Body of pancreas (tissue), 4 donors: Measurements from ENCODE around the gene RAI1. TPM values are rescaled to one million over a fixed set of nuclear protein-coding genes. Genes with fewer than 3 reads are reported as not detected.

Experiments used
- ATAC-seq: fragments of 150-250 bp; one replicate; pipeline ENCODE4 v1.9.1; 2016
- DNase-seq, 4 donors: peaks; one replicate each; pipeline ENCODE4 v3.0.0-alpha.2; 2019
- H3K27ac ChIP-seq, 4 donors: fragments of 200-600 bp; sonication (generic); 1 replicate in 3 of 4; 2 replicates in 1 of 4; pipeline versions ENCODE4 v1.5.1 to v1.6.1; 2016 to 2019; ENCODE audit warnings: mild to moderate bottlenecking in 1 of 4, mixed read lengths in 1 of 4, moderate library complexity in 1 of 4
- H3K27me3 ChIP-seq, 2 donors: fragments of 200-600 bp; sonication (generic); one replicate each; pipeline ENCODE4 v1.6.0; 2016; ENCODE audit warnings: mild to moderate bottlenecking in 1 of 2
- H3K36me3 ChIP-seq, 2 donors: fragments of 200-600 bp; sonication (generic); replicated peaks in 1 of 2; 2 replicates each; pipeline ENCODE4 v1.5.1; 2016; ENCODE audit warnings: low read depth in 2 of 2; ENCODE audit not compliant: insufficient read depth in 1 of 2
- H3K4me1 ChIP-seq: fragments of 200-600 bp; sonication (generic); one replicate; pipeline ENCODE4 v1.6.0; 2016
- H3K4me3 ChIP-seq, 2 donors: fragments of 200-600 bp; sonication (generic); 1 replicate in 1 of 2; 2 replicates in 1 of 2; pipeline ENCODE4 v1.5.1; 2016 to 2019
- H3K9me3 ChIP-seq, 3 donors: fragments of 200-600 bp; sonication (generic); 1 replicate in 2 of 3; 2 replicates in 1 of 3; pipeline ENCODE4 v1.5.1; 2016
- CTCF ChIP-seq, 7 experiments: fragments of 450-650 bp in 4 of 7; fragments of 200-600 bp in 3 of 7; sonication (generic) in 3 of 7; IDR thresholded peaks; one replicate each; pipeline ENCODE4 v1.5.1; 2016 to 2019; ENCODE audit warnings: antibody characterized with exemption in 7 of 7
- POLR2A ChIP-seq, 3 donors: fragments of 450-650 bp; IDR thresholded peaks; one replicate each; pipeline ENCODE4 v1.6.1; 2016; ENCODE audit warnings: antibody characterized with exemption in 3 of 3, mild to moderate bottlenecking in 2 of 3
- WGBS, 2 donors: methylation state at CpG; one replicate each; pipeline ENCODE4 v1.1.5; 2017; 5-methylcytosine and 5-hydroxymethylcytosine counted together
- intact Hi-C: fragments of 100-400 bp; cut with DNase I; formaldehyde crosslinking; loops from one replicate; pipeline ENCODE4 v1.15.1; 2023
- total RNA-seq, 2 donors: library from RNA; depleted of rRNA; stranded (reverse); fragments of >200 nt; gene quantifications; one replicate each; pipeline ENCODE4 v1.1.0, GENCODE V29; 2016

Gene RAI1
- total RNA-seq, 2 donors from 2014 or later = 16.3 to 41.5 TPM

GRCh38 chr17:17816831-17817551, 135.7 kb downstream of the RAI1 start:
- intact Hi-C loops = loop anchor here (5.0 kb wide), 1 partner anchor 40 kb away; no protein-coding TSS in a partner anchor
- WGBS, 2 donors = 88 to 98% methylated on average over 9 to 24 of the region's 24 CpGs
- H3K4me1 ChIP-seq = peaks cover 42% of the 10 kb centered on the region

GRCh38 chr17:17817552-17817947, 136.3 kb downstream of the RAI1 start:
- Histone ChIP-seq H3K27ac (peak overlapping the region in 1 of 4 donors; percentile 17), H3K4me1 (peaks cover 42% of the 10 kb centered on the region), H3K27me3 (no peaks in the 10 kb centered on the region), H3K36me3 (peaks cover 0 to 8% of the 10 kb centered on the region in 2 donors), H3K9me3 (no peaks in the 10 kb centered on the region), H3K4me3 (no peak overlapping the region)
- DNase-seq = no peak
- no peak for ATAC-seq
- no peak for TF ChIP-seq CTCF (IDR thresholded peaks at IDR 0.05)
- peak in 1 of 3 donors; percentile 3 for TF ChIP-seq POLR2A (IDR thresholded peaks at IDR 0.05)
- 75 to 84% methylated on average over 6 to 10 of the region's 10 CpGs for WGBS, 2 donors
- intact Hi-C loops = loop anchor here (5.0 kb wide), 1 partner anchor 40 kb away; no protein-coding TSS in a partner anchor

More at GRCh38 chr17:17816831-17817551, 135.7 kb downstream of the RAI1 start:
- DNase-seq = no peak
- ATAC-seq = no peak
- no peak for TF ChIP-seq POLR2A (IDR thresholded peaks at IDR 0.05)
- TF ChIP-seq CTCF (IDR thresholded peaks at IDR 0.05) = no peak
- H3K4me3 ChIP-seq = no peak overlapping the region
- H3K36me3 ChIP-seq = peaks cover 0 to 8% of the 10 kb centered on the region in 2 donors
- H3K27me3 ChIP-seq = no peaks in the 10 kb centered on the region
- H3K27ac ChIP-seq = peak overlapping the region in 1 of 4 donors; percentile 17
- no peaks in the 10 kb centered on the region for H3K9me3 ChIP-seq

- H3K27ac ChIP-seq = no peak overlapping the region
- H3K4me3 ChIP-seq = no peak overlapping the region
- peaks cover 46% of the 10 kb centered on the region for H3K4me1 ChIP-seq
- peak in 2 of 4 donors; percentile 56 to 59 for DNase-seq
- H3K36me3 ChIP-seq = peaks cover 0 to 8% of the 10 kb centered on the region in 2 donors
- intact Hi-C loops = loop anchor here (5.0 kb wide), 1 partner anchor 39 kb away; no protein-coding TSS in a partner anchor
- H3K27me3 ChIP-seq = no peaks in the 10 kb centered on the region
- WGBS, 2 donors = 41 to 57% methylated on average over 8 to 10 of the region's 10 CpGs
- TF ChIP-seq POLR2A (IDR thresholded peaks at IDR 0.05) (no peak), CTCF (IDR thresholded peaks at IDR 0.05) (no peak)
- H3K9me3 ChIP-seq = no peaks in the 10 kb centered on the region
- peak; percentile 55 for ATAC-seq
Observed at GRCh38 chr17:17818088-17818526, 136.8 kb downstream of the RAI1 start.

- Histone ChIP-seq H3K36me3 (peaks cover 0 to 8% of the 10 kb centered on the region in 2 donors), H3K4me1 (peaks cover 53% of the 10 kb centered on the region), H3K9me3 (no peaks in the 10 kb centered on the region), H3K4me3 (no peak overlapping the region), H3K27me3 (no peaks in the 10 kb centered on the region), H3K27ac (peak overlapping the region in 1 of 4 donors; percentile 18)
- WGBS, 2 donors = 52 to 69% methylated on average over 3 to 12 of the region's 12 CpGs
- TF ChIP-seq POLR2A (IDR thresholded peaks at IDR 0.05) = no peak
- DNase-seq (no peak), ATAC-seq (no peak)
- intact Hi-C loops = loop anchor here (5.0 kb wide), 1 partner anchor 38 kb away; no protein-coding TSS in a partner anchor
Observed at GRCh38 chr17:17819111-17819510, 137.9 kb downstream of the RAI1 start.

GRCh38 chr17:17819561-17819995, 138.3 kb downstream of the RAI1 start:
- ATAC-seq = no peak
- intact Hi-C loops = loop anchor here (5.0 kb wide), 1 partner anchor 38 kb away; no protein-coding TSS in a partner anchor
- Histone ChIP-seq H3K36me3 (peaks cover 0 to 8% of the 10 kb centered on the region in 2 donors), H3K27ac (peak overlapping the region in 2 of 4 donors; percentile 18 to 25), H3K9me3 (no peaks in the 10 kb centered on the region), H3K4me1 (peaks cover 58% of the 10 kb centered on the region), H3K27me3 (no peaks in the 10 kb centered on the region), H3K4me3 (no peak overlapping the region)
- DNase-seq = peak; percentile 64 to 89 (median 78)
- no peak for TF ChIP-seq CTCF (IDR thresholded peaks at IDR 0.05)
- TF ChIP-seq POLR2A (IDR thresholded peaks at IDR 0.05) = no peak
- 49 to 63% methylated on average over 5 to 12 of the region's 12 CpGs for WGBS, 2 donors
